HG03378 (cell line): ENCODE data around the gene CELA3A.
"Not testable (repeated sequence)": the region's sequence is repeated elsewhere in the genome, so short reads cannot be mapped to it uniquely, and the experiment has no call there.

Source experiments
- ATAC-seq: cut with Tn5 transposase; IDR thresholded peaks from one replicate; pipeline ENCODE4 v1.9.1; 2021; ENCODE audit warnings: mild to moderate bottlenecking, moderate library complexity; ENCODE audit not compliant: unreplicated experiment

CELA3A gene

GRCh38 chr1:22001409-22001808 is at the start of gene CELA3A:
Gene CELA3A, plus strand, starts transcription at chr1:22001657. Its CDS starts 18 bp downstream, at chr1:22001675.
- no peak for ATAC-seq

GRCh38 chr1:21952786-21953520 is 48.5 kb upstream of the CELA3A start:
- ATAC-seq: no peak

GRCh38 chr1:21955058-21955457 is 46.4 kb upstream of the CELA3A start:
- no peak for ATAC-seq

- ATAC-seq: no peak
These were observed 45.8 kb upstream of the CELA3A start for GRCh38 chr1:21955501-21956281.

- ATAC-seq: no peak
These were observed 44.5 kb upstream of the CELA3A start for GRCh38 chr1:21956720-21957552.

- ATAC-seq: no peak
These were observed 40.1 kb upstream of the CELA3A start for GRCh38 chr1:21961337-21961736.

GRCh38 chr1:21961799-21962198 is 39.7 kb upstream of the CELA3A start:
- no peak for ATAC-seq

GRCh38 chr1:21963477-21964217 is 37.8 kb upstream of the CELA3A start:
- ATAC-seq: no peak

- ATAC-seq: no peak
These were observed 35.0 kb upstream of the CELA3A start for GRCh38 chr1:21966247-21967000.

GRCh38 chr1:21967216-21967615 is 34.2 kb upstream of the CELA3A start:
- ATAC-seq: not testable (repeated sequence)

- not testable (repeated sequence) for ATAC-seq
These were observed 32.4 kb upstream of the CELA3A start for GRCh38 chr1:21969066-21969465.

GRCh38 chr1:21970523-21970922 is 30.9 kb upstream of the CELA3A start:
- ATAC-seq: not testable (repeated sequence)

GRCh38 chr1:21972973-21973441 is 28.4 kb upstream of the CELA3A start:
- not testable (repeated sequence) for ATAC-seq

GRCh38 chr1:21973948-21974347 is 27.5 kb upstream of the CELA3A start:
- ATAC-seq: not testable (repeated sequence)

- ATAC-seq: not testable (repeated sequence)
These were observed 26.8 kb upstream of the CELA3A start for GRCh38 chr1:21974699-21975098.

- ATAC-seq: not testable (repeated sequence)
These were observed 26.2 kb upstream of the CELA3A start for GRCh38 chr1:21975296-21975695.

GRCh38 chr1:21976703-21977239 is 24.7 kb upstream of the CELA3A start, which contains the start of gene CELA3B:
Gene CELA3B, plus strand, starts transcription at chr1:21977022. Its CDS starts 18 bp downstream, at chr1:21977040.
- not testable (repeated sequence) for ATAC-seq

GRCh38 chr1:21978209-21978608 is 23.2 kb upstream of the CELA3A start:
- not testable (repeated sequence) for ATAC-seq
